PC-9 (cell line): ENCODE data around the gene CIAO3.

Experiments used
- EZH2 ChIP-seq: fragments of 200-600 bp; sonication (generic); IDR thresholded peaks from 2 replicates; pipeline ENCODE4 v1.8.0; 2017; ENCODE audit warnings: antibody characterized with exemption, low read depth
- TF ChIP-seq, protein P1 (sequence below): fragments of 200-600 bp; sonication (generic); conservative IDR thresholded peaks from 2 replicates; pipeline ENCODE4 v1.6.1; 2017; ENCODE audit warnings: mixed run types, antibody characterized with exemption, mild to moderate bottlenecking, moderate library complexity

DNA sequence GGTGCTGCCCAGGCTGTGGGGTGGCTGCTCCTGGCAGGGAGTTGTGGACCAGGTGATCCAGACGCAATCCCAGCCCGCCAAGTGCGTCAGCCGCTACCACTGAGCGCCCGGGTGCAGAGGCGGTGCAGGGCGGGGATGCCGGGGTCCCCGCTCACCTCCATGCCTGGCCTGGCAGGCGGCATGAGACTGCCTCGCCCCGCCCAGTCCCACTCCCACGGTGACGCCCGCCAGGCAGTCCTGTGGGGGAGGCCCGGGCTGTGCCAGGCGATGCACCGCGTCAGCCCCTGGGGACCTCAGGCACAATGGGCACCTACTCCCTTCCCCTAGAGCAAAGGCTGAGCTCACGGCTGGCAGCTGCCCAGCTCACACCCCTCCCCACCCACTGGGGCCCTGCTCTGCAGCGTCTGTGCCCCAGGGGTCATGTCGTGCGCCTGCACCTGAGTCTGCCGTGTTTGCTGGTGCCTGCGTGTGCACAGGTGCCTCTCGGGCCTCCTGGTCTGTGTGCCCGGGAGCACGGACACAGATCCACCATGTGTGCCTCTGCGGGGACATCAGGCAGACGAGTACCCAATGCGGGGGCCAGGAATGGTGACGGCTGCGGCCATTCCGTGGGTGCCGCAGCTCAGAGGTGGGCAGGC is 42.1 kb upstream of the CIAO3 start:
- TF ChIP-seq, protein P1, sequence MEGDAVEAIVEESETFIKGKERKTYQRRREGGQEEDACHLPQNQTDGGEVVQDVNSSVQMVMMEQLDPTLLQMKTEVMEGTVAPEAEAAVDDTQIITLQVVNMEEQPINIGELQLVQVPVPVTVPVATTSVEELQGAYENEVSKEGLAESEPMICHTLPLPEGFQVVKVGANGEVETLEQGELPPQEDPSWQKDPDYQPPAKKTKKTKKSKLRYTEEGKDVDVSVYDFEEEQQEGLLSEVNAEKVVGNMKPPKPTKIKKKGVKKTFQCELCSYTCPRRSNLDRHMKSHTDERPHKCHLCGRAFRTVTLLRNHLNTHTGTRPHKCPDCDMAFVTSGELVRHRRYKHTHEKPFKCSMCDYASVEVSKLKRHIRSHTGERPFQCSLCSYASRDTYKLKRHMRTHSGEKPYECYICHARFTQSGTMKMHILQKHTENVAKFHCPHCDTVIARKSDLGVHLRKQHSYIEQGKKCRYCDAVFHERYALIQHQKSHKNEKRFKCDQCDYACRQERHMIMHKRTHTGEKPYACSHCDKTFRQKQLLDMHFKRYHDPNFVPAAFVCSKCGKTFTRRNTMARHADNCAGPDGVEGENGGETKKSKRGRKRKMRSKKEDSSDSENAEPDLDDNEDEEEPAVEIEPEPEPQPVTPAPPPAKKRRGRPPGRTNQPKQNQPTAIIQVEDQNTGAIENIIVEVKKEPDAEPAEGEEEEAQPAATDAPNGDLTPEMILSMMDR: no peak
- TF ChIP-seq EZH2: no peak
